HepG2 (cell line): ENCODE measurements around the gene NFYC. TPM values are rescaled to one million over a fixed set of nuclear protein-coding genes. Genes with fewer than 3 reads are reported as not detected.

Experiments
- ATAC-seq: fragments of 200-7000 bp; cut with Tn5 transposase; 3 replicates; pipeline ENCODE4 v1.9.1; 2020; ENCODE audit warnings: mild to moderate bottlenecking, moderate library complexity
- BruUV-seq: library from RNA; stranded (reverse); fragments of 400-500 nt; replicated peaks from 2 replicates; lab custom pipeline; 2021; lab: Mats Ljungman, UMichigan
- CTCF ChIA-PET: fragments of 300-600 bp; formaldehyde crosslinking; extraction: SDS; loops from one replicate; lab custom pipeline; 2021; ENCODE audit warnings: low total read pairs, inconsistent platforms, low intra/inter-chr PET ratio; lab: Yijun Ruan, JAX
- POLR2A ChIA-PET: fragments of 350-600 bp; sonication (Branson Sonifier 250); formaldehyde crosslinking; loops from one replicate; lab custom pipeline; 2020; ENCODE audit warnings: antibody characterized with exemption, inconsistent platforms; lab: Yijun Ruan, JAX
- DNase-seq: peaks from one replicate; pipeline ENCODE4 v3.0.0-alpha.2; 2015; ENCODE audit warnings: low spot score
- FAIRE-seq: peaks from 3 replicates; lab custom pipeline; 2011; peaks lifted over from hg19 to GRCh38; lab: Jason Lieb, UNC
- H2AFZ ChIP-seq: one replicate; pipeline ENCODE4 v1.6.1; 2011; ENCODE audit warnings: low read length, inconsistent platforms
- H3K27ac ChIP-seq: fragments of 300-600 bp; 3 replicates; pipeline ENCODE4 v1.8.0; 2011; ENCODE audit warnings: mixed run types, mild to moderate bottlenecking, mixed read lengths, low read length, inconsistent platforms; ENCODE audit not compliant: insufficient read depth; ENCODE audit errors: extremely low read length
- H3K27me3 ChIP-seq, 2 experiments: fragments of 200-600 bp in 1 of 2; 2 replicates in 1 of 2; 3 replicates in 1 of 2; pipeline versions ENCODE4 v1.6.0 to v1.8.0; 2011; ENCODE audit warnings: low read length in 2 of 2, mild to moderate bottlenecking in 2 of 2, moderate library complexity in 2 of 2, inconsistent platforms in 1 of 2; ENCODE audit not compliant: insufficient read depth in 2 of 2, control insufficient read depth in 1 of 2
- H3K36me3 ChIP-seq, 2 experiments: fragments of 200-600 bp in 1 of 2; replicated peaks in 1 of 2; 2 replicates in 1 of 2; 3 replicates in 1 of 2; pipeline versions ENCODE4 v1.5.1 to v1.8.0; 2011; ENCODE audit warnings: low read length in 2 of 2, inconsistent platforms in 1 of 2; ENCODE audit not compliant: insufficient read depth in 2 of 2, control insufficient read depth in 1 of 2
- H3K4me1 ChIP-seq: 2 replicates; pipeline ENCODE4 v1.5.1; 2012; ENCODE audit warnings: low read length, inconsistent platforms; ENCODE audit not compliant: insufficient read depth
- H3K4me2 ChIP-seq: 2 replicates; pipeline ENCODE4 v1.6.0; 2011; ENCODE audit warnings: low read depth, low read length, inconsistent platforms
- H3K4me3 ChIP-seq, 3 experiments: fragments of 200-600 bp in 1 of 3; sonication (generic), shearing (Covaris generic) in 1 of 3; replicated peaks in 1 of 3; 2 replicates each; pipeline ENCODE4 v1.5.1; 2011 to 2016; ENCODE audit warnings: low read length in 3 of 3, inconsistent platforms in 2 of 3, low read depth in 2 of 3, mild to moderate bottlenecking in 2 of 3, control low read depth in 1 of 3, mixed read lengths in 1 of 3; ENCODE audit not compliant: insufficient read depth in 1 of 3
- H3K79me2 ChIP-seq: one replicate; pipeline ENCODE4 v1.6.1; 2011; ENCODE audit warnings: low read length, inconsistent platforms; ENCODE audit not compliant: insufficient read depth
- H3K9ac ChIP-seq: 2 replicates; pipeline ENCODE4 v1.6.0; 2011; ENCODE audit warnings: mild to moderate bottlenecking, low read depth, low read length, inconsistent platforms; ENCODE audit not compliant: insufficient read depth
- H3K9me3 ChIP-seq: 2 replicates; pipeline ENCODE4 v1.5.1; 2012; ENCODE audit warnings: mild to moderate bottlenecking, low read length
- H4K20me1 ChIP-seq: 2 replicates; pipeline ENCODE4 v1.6.0; 2011; ENCODE audit warnings: inconsistent platforms, mild to moderate bottlenecking, low read length, moderate library complexity; ENCODE audit not compliant: insufficient read depth
- BATF2 ChIP-seq: sonication (generic); formaldehyde crosslinking; IDR thresholded peaks from 2 replicates; pipeline ENCODE4 v1.8.0; 2022; ENCODE audit warnings: mild to moderate bottlenecking, missing genetic modification reagents, moderate library complexity
- MIER2 ChIP-seq: IDR thresholded peaks from 2 replicates; pipeline ENCODE4 v1.6.1; 2016; ENCODE audit warnings: missing biosample characterization, missing genetic modification reagents
- PATZ1 ChIP-seq: sonication (generic); formaldehyde crosslinking; IDR thresholded peaks from 2 replicates; pipeline ENCODE4 v1.4.0; 2020; ENCODE audit warnings: missing genetic modification reagents
- TFDP2 ChIP-seq: sonication (generic); formaldehyde crosslinking; IDR thresholded peaks from 2 replicates; pipeline ENCODE4 v1.4.0; 2020; ENCODE audit warnings: missing genetic modification reagents
- ZNF326 ChIP-seq: sonication (generic); formaldehyde crosslinking; IDR thresholded peaks from 2 replicates; pipeline ENCODE4 v1.4.0; 2020; ENCODE audit warnings: missing genetic modification reagents, borderline replicate concordance
- ZNF883 ChIP-seq: sonication (generic); formaldehyde crosslinking; IDR thresholded peaks from 2 replicates; pipeline ENCODE4 v1.5.1; 2020; ENCODE audit warnings: mild to moderate bottlenecking, missing genetic modification reagents; ENCODE audit errors: not compliant biosample characterization
- WGBS: methylation state at CpG from one replicate; pipeline ENCODE4 v1.1.6; 2017; ENCODE audit warnings: low lambda C conversion rate; 5-methylcytosine and 5-hydroxymethylcytosine counted together
- in situ Hi-C: cut with HindIII; loops from 2 replicates; pipeline ENCODE4 v1.10.0; 2017; ENCODE audit warnings: low pct_unique_long_range_greater_than_20kb; ENCODE audit not compliant: extremely low pct_ligation_motif_present
- intact Hi-C: fragments of 100-400 bp; cut with micrococcal nuclease; formaldehyde crosslinking; loops from one replicate; pipeline ENCODE4 v1.10.0; 2022; ENCODE audit not compliant: unreplicated experiment
- polyA plus RNA-seq, 8 experiments: library from polyadenylated mRNA; depleted of rRNA in 3 of 8; stranded (reverse) in 7 of 8; unstranded in 1 of 8; fragments of >200 nt; fragmentation: Illumina TruSeq in 4 of 8; extraction: Trizol in 4 of 8; gene quantifications; 2 replicates each; pipeline versions ENCODE4 v1.2.1 to v1.2.3, GENCODE V29; 2011 to 2016; ENCODE audit warnings: low read depth in 4 of 8, missing spikeins in 1 of 8, mixed read lengths in 1 of 8; ENCODE audit not compliant: insufficient read depth in 1 of 8
- total RNA-seq, 5 experiments: library from RNA; depleted of rRNA; stranded (reverse); fragments of >200 nt; fragmentation: Illumina TruSeq; extraction: Trizol; gene quantifications; 2 replicates each; pipeline ENCODE4 v1.2.3, GENCODE V29; 2016; ENCODE audit warnings: low read depth in 1 of 5
- TF ChIP-seq, protein P1 (sequence below): sonication (generic); formaldehyde crosslinking; IDR thresholded peaks from 2 replicates; pipeline ENCODE4 v1.4.0; 2020; ENCODE audit warnings: missing genetic modification reagents, borderline replicate concordance
- TF ChIP-seq, protein P2 (sequence below): sonication (generic); formaldehyde crosslinking; IDR thresholded peaks from 2 replicates; pipeline ENCODE4 v1.8.0; 2022; ENCODE audit warnings: mild to moderate bottlenecking, missing genetic modification reagents
- TF ChIP-seq, protein P3 (sequence below): sonication (generic); formaldehyde crosslinking; IDR thresholded peaks from 2 replicates; pipeline ENCODE4 v1.5.0; 2020; ENCODE audit warnings: mild to moderate bottlenecking, missing genetic modification reagents

The NFYC gene
- total and polyA plus RNA-seq, 2 of the 13 experiments (the other 11 are each of a cell fraction or from before 2014, with no cell fraction given): 33.9 to 73.7 TPM

DNA sequence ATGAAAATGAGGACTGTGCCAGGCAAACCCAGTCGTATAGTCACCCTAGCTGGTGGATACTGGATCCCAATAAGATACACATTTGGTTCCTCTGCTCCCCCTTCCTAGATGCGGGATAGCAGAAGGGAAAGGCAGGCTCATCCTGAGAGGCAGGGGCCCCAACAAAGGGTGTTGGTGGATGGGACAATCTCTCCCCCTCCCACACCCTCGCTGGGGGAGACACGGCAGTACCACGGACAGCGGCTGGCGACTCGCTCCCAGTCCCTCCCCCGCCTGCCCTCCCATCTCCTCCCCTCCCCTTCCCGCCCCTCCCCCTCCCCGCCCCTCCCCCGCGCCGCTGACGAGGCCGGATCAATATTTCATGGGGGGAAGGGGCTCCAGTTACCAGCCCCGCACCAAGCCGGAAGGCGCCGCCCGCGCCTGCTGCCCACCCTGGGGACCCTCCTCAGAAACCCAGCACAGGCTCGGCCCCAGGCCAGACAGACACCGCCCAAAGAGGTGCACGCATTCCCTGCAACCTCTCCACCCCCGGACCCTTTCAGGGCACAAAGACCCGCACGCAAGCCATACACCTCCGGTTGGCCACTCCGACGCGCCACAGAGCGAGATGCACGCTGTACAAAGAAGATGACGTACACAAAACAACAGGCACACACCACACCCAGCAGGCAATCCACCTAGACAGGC, 37.5 kb upstream of the NFYC start:
- CTCF ChIA-PET: no interaction called here
- H3K36me3 ChIP-seq: no peaks in the 10 kb centered on the region
- intact Hi-C loops: no loop called here
- 67% methylated on average over 23 of the region's 35 CpGs for WGBS
- H3K27ac ChIP-seq: no peak overlapping the region
- H3K9ac ChIP-seq: no peak overlapping the region
- no peak for ATAC-seq
- no TSS peak for BruUV-seq
- H3K4me2 ChIP-seq: no peak overlapping the region
- POLR2A ChIA-PET: interaction anchor here (0.5 kb wide), 1 partner anchor 18 kb away, joined by 3 read pairs; no protein-coding TSS in a partner anchor
- in situ Hi-C loops: no loop called here
- H2AFZ ChIP-seq: no peak overlapping the region
- no peak for FAIRE-seq
- no peak overlapping the region for H3K4me3 ChIP-seq
- no peak for DNase-seq
- H4K20me1 ChIP-seq: no peaks in the 10 kb centered on the region
- no peaks in the 10 kb centered on the region for H3K9me3 ChIP-seq
- peaks cover 14% of the 10 kb centered on the region for H3K4me1 ChIP-seq
- H3K79me2 ChIP-seq: no peaks in the 10 kb centered on the region
- H3K27me3 ChIP-seq: no peaks in the 10 kb centered on the region
- TF ChIP-seq, protein P1, sequence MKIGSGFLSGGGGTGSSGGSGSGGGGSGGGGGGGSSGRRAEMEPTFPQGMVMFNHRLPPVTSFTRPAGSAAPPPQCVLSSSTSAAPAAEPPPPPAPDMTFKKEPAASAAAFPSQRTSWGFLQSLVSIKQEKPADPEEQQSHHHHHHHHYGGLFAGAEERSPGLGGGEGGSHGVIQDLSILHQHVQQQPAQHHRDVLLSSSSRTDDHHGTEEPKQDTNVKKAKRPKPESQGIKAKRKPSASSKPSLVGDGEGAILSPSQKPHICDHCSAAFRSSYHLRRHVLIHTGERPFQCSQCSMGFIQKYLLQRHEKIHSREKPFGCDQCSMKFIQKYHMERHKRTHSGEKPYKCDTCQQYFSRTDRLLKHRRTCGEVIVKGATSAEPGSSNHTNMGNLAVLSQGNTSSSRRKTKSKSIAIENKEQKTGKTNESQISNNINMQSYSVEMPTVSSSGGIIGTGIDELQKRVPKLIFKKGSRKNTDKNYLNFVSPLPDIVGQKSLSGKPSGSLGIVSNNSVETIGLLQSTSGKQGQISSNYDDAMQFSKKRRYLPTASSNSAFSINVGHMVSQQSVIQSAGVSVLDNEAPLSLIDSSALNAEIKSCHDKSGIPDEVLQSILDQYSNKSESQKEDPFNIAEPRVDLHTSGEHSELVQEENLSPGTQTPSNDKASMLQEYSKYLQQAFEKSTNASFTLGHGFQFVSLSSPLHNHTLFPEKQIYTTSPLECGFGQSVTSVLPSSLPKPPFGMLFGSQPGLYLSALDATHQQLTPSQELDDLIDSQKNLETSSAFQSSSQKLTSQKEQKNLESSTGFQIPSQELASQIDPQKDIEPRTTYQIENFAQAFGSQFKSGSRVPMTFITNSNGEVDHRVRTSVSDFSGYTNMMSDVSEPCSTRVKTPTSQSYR (CRISPR knock-in tag): 0 out of 2 replicates have a peak, but pooled peaks have one; percentile 44
- TF ChIP-seq, protein P2, sequence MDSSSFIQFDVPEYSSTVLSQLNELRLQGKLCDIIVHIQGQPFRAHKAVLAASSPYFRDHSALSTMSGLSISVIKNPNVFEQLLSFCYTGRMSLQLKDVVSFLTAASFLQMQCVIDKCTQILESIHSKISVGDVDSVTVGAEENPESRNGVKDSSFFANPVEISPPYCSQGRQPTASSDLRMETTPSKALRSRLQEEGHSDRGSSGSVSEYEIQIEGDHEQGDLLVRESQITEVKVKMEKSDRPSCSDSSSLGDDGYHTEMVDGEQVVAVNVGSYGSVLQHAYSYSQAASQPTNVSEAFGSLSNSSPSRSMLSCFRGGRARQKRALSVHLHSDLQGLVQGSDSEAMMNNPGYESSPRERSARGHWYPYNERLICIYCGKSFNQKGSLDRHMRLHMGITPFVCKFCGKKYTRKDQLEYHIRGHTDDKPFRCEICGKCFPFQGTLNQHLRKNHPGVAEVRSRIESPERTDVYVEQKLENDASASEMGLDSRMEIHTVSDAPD (CRISPR knock-in tag): no peak
- no peak for TF ChIP-seq ZNF326 (CRISPR knock-in tag)
- TF ChIP-seq, protein P3, sequence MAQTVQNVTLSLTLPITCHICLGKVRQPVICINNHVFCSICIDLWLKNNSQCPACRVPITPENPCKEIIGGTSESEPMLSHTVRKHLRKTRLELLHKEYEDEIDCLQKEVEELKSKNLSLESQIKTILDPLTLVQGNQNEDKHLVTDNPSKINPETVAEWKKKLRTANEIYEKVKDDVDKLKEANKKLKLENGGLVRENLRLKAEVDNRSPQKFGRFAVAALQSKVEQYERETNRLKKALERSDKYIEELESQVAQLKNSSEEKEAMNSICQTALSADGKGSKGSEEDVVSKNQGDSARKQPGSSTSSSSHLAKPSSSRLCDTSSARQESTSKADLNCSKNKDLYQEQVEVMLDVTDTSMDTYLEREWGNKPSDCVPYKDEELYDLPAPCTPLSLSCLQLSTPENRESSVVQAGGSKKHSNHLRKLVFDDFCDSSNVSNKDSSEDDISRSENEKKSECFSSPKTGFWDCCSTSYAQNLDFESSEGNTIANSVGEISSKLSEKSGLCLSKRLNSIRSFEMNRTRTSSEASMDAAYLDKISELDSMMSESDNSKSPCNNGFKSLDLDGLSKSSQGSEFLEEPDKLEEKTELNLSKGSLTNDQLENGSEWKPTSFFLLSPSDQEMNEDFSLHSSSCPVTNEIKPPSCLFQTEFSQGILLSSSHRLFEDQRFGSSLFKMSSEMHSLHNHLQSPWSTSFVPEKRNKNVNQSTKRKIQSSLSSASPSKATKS (CRISPR knock-in tag): no peak
- TF ChIP-seq TFDP2: no peak
- TF ChIP-seq ZNF883 (CRISPR knock-in tag): no peak
- TF ChIP-seq PATZ1 (CRISPR knock-in tag): 0 out of 2 replicates have a peak, but pooled peaks have one; percentile 27
- no peak for TF ChIP-seq BATF2 (CRISPR knock-in tag)
- TF ChIP-seq MIER2: peak; percentile 81
